Measurements from ENCODE around the gene BMP10.
A peak's percentile ranks its signal among the peaks of the same experiment; 100 is the strongest.

Gene BMP10, protein sequence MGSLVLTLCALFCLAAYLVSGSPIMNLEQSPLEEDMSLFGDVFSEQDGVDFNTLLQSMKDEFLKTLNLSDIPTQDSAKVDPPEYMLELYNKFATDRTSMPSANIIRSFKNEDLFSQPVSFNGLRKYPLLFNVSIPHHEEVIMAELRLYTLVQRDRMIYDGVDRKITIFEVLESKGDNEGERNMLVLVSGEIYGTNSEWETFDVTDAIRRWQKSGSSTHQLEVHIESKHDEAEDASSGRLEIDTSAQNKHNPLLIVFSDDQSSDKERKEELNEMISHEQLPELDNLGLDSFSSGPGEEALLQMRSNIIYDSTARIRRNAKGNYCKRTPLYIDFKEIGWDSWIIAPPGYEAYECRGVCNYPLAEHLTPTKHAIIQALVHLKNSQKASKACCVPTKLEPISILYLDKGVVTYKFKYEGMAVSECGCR

DNA sequence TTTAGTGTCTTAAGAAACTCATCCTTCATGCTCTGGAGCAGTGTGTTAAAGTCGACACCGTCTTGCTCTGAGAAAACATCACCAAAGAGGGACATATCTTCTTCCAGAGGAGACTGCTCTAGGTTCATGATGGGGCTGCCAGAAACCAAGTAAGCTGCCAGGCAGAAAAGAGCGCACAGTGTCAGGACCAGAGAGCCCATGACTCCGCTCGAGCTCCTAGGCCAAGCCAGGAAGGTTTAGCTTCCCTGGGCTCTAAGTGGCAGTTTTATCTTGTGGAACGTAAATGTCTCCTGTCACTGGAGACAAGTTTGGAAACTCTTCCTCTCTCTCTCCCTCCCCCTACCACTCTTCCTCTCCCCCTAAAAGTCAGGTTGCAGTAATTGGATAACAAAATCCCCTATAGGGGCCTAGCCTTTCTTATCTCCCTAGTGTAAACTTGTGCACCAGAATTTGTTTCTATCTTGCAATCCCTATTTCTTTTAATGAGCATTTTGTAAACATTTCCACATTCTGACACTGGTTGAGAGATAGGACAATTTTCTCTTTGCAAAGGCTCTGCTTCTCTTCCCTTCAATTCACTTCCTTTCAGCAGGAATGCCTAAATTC, at the start of gene BMP10:
Gene BMP10, minus strand, starts transcription at position 239 of the 606 bp plus-strand sequence. Its CDS starts 39 bp downstream, at position 200.
- no peak for DNase-seq (ENCODE audit: low spot score)

DNA sequence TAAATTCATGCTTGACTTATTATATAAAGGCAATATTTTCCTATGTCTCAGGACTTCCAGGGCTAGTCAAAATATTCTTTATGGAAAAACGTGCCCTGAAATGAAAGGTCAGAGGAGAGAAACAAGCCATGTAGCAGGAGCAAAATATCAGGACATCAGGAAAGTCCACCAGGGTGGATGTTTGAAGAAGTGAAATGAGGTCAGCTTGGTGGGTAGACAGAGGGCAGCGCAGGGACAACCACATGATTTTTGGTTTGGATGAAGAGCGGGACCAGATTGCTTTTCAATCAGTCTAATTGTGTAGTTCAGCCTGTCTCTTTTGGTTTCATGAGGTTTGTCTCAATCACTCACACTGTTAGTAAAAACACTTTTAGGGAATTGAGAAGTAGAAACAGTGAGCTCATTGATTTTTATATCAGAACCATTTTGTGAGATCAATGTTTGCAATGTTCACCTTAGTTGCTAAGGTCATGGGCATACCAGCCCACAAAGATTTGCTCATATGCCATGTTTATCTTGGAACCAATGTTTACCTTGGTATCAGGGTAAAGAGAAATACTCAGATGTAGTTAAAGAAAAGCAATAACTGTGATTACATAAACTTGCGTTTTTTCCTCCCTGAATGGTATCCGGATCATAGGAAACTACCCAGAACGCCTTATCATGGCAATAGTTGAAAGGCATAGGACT, 49.4 kb upstream of the BMP10 start:
- no peak for DNase-seq (ENCODE audit: low spot score)

DNA sequence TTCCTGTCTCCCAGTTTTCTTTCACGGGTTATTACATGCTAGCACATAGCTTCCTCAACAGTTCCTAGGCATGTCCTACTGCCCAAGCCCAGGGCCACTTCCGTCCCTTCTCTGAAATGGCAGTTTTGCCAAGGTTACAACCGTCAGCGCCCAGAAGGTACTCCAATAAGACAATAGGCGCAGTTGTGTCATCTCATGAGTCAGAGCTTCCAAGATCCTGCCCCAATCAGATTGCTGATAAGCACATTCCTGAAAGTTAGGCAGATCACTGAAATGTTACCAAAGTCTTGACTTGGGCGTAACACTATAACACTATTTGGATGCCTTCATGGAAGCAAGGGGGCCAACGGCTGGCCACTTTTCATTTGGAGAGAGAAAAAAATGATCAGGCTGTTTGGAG, 47.3 kb upstream of the BMP10 start:
- no peak for DNase-seq (ENCODE audit: low spot score)

DNA sequence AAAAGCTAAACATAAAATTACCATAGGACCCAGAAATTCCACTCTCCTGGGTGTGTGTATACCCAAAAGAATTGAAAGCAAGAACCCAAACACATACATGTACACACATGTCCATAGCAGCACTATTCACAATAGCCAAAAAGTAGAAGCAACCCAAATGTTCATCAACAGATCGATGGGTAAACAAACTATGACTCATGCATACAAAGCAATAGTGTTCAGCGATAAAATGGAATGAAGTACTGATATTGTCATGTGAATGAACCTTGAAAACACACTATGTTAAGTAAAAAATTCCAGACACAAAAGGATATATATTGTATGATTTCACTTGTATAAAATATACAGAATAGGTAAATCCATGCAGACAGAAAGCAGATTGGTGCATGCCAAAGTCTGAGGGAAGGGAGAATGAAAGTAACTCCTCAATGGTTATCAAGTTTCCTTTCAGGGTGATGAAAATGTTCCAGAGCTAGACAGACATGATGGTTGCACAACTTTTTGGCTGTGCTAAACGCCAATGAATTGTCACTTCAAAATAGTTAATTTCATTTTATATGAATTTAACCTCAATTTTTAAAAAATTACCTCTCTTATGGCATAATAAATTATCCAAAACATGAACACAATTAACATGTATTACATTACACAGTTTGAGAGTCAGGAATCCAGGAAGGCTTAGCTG, 46.0 kb upstream of the BMP10 start:
- no peak for DNase-seq (ENCODE audit: low spot score)

DNA sequence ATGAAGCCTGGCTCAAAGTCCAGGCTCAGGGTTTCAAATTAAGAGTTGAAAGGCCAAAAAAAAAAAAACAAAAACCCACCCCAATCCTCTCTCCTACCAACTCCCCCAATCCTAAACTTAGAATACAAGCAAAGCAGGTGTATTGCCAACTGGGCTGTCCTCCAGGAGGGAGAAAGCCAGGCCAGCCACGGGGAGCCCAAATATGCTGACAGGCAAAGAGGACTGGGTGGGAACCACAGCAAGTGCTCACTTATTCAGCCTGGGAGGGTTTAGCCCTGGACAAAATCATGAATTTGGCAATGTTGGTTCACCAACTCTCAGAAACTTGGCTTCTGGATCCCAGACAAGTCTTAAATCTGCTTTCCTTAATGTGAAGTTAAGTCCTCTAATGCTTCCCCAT, 45.0 kb upstream of the BMP10 start:
- no peak for DNase-seq (ENCODE audit: low spot score)

- DNase-seq (ENCODE audit: low spot score): no peak
Observed at GRCh38 chr2:68915393-68915792, 44.2 kb upstream of the BMP10 start.

GRCh38 chr2:68913359-68913758, 42.2 kb upstream of the BMP10 start:
- no peak for DNase-seq (ENCODE audit: low spot score)

DNA sequence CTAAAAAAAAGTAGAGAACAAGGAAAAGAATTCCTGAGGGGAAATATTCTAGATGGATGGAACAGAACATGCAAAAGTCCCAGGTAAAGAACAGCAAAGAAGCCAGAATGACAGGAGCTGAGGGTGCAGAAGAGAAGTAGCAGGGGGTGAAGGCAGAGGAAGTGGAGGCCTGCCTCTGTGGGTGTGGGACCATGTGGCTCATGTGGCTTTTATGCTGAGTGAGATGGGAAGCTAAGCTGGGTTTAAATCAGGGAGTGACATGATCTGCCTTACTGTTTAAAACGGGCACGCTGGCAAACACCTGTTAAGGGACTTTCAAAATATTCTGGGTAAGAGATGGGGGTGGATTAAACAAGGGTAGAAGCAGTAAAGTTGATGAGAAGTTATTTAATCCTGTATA, 41.5 kb upstream of the BMP10 start:
- DNase-seq (ENCODE audit: low spot score): no peak

DNA sequence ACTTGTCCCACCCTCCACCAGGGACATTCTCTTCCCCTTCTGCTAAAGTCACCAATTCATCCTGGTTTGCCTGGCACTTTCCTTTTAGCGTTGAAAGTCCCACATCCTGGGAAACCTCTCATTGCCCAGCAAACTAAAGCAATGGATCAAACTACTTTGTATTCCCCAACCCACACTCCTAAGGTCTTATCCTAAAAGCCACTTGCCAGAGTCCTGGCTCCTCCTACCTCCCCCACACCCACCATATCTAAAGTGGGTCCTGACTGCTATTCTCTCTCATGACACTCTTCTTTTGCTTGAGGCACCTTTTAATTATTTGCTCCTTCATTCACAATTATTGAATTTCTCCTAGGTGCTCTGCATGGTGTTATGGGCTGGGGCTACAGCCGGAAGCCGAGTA, 40.9 kb upstream of the BMP10 start:
- DNase-seq (ENCODE audit: low spot score): no peak

DNA sequence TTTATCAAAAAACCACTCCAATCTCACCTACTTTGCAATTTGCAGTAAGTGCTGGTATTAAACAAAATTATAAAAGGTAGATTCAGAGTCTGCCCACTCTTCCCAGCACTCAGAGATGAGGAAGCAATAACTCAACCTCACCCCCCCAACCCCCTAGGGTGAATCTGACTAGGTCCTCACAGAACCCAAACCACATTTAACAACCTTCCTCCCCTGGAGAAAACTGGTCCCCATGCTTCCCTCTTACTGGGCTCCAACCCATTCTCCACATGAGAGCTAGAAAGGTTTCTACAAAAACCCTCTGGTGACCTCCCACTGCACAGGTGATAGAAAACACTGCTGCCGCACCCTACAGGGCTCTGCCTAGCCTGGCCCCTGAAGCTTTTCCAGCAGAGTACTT, 40.5 kb upstream of the BMP10 start:
- no peak for DNase-seq (ENCODE audit: low spot score)

GRCh38 chr2:68911246-68911645, 40.0 kb upstream of the BMP10 start:
- no peak for DNase-seq (ENCODE audit: low spot score)

DNA sequence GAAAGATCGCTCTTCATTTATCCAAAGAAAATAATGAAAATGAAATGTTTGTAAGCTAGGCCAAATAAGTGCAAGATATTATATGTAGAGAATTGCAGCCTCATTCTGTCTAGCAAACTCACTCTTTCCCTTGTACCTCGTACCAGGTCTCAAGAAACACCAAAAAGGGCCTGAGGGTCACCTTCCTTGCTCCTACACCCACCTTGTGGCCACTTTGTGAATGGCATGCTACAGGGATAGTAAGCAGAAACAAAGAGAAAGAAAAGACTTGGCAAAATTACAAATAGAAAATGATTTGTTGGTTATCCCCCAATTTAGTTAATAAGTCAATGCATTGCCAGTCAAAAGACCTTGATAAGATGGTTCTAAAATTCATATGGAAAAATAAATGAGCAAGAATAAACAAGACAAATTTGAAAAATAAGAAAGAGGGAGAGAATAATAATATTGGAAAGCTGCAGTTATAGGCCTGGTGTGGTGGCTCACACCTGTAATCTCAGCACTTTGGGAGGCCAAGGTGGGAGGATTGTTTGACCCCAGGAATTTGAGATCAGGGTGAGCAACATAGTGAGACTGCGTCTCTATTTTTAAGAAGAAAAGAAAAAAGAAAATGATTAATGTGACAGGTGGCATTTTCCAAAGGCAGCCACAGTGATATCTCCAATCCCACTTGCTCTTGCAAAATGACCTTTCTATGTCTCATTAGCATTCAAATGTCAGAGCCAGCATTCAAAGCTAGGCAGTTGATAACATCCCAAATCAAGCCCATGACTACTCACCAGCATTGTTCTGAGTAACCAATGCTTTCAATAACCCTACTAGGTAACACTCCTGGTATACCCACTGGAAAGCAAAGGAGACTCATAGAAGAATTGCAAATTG, 38.8 kb upstream of the BMP10 start:
- peak; percentile 16 for DNase-seq (ENCODE audit: low spot score)

- DNase-seq (ENCODE audit: low spot score): no peak
Observed at GRCh38 chr2:68908392-68908970, 37.3 kb upstream of the BMP10 start.

DNA sequence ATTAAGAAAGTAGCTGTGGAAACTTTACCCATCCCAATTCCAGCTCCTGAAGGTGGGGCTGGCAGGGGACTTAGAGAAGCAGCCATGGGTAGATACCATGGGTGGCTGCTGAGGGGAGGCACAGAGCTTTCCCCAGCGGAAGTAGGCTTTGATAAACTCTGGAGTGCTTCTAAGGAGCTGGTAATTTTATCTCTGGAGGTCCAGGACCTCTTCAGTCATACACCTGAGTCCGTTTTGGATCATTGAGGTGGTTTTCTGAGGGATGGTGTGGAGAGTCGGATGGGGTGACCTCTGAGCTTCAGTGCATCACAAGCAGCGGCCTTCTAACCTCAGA, 36.7 kb upstream of the BMP10 start:
- no peak for DNase-seq (ENCODE audit: low spot score)

DNA sequence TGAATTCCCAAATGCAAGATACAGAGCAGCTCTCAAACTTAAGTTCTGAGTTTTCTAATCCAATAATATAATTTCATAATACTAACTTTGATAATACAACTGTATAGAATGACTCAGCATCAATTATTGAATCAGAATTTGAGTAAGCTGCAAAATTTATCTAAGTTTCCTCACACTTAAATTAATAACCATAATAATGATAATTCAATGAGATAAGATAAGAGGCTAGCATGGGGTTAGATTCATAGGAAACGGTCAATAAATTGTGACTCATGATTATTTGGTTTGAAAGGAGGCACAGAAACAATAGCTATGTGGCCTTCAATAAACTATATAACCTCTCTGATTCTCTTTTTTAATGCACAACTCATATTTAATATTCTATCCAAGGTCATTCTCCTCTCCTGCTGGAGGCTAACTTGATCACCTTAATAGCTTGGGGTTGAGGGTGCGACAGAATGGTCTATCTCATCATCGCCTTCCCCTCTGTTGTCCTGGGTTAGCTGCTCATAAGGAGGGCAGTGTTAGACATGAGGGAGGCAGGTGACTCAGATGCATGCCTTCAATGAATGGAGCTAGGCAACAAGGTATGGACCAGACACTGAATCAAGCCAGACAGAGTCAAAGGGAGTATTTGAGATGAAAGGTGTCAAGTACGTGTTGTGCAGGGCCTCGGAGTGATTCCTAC, 36.2 kb upstream of the BMP10 start:
- DNase-seq (ENCODE audit: low spot score): no peak

- DNase-seq (ENCODE audit: low spot score): no peak
Observed at GRCh38 chr2:68906716-68907115, 35.5 kb upstream of the BMP10 start.

GRCh38 chr2:68905116-68905515, 33.9 kb upstream of the BMP10 start:
- no peak for DNase-seq (ENCODE audit: low spot score)

DNA sequence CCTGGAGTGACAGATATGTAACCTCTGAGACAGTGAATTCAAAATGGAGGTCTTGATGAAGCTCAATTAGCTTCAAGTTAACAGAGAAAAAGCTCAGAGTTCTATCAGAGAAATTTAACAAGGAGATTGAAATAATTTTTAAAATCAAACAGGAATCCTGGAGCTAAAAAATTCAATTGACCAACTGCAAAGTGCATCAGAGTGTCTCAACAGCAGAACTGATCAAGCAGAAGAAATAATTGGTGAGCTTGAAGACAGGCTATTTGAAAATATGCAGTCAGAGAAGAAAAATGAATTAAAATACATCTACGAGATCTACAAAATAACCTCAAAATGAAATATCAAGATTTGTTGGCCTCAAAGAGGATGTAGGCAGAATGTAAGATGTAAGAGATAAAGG, 30.4 kb upstream of the BMP10 start:
- no peak for DNase-seq (ENCODE audit: low spot score)

DNA sequence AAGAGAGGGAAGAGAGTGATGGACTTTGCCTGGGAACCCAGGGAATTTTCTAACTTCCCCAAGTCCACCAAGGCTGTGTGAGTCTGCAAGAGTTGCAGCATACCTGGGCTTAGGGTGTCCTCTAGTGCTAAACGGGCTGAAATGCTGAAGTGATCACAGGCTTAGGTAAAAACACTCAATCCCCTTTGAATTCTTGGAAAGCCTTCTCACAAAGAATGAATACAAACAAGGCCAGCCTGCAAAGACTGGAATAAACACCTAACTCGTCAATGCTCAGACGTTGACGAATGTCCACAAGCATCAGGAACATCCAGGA, 30.0 kb upstream of the BMP10 start:
- no peak for DNase-seq (ENCODE audit: low spot score)

GRCh38 chr2:68900496-68901198, 29.4 kb upstream of the BMP10 start:
- no peak for DNase-seq (ENCODE audit: low spot score)
